HL-60 (cell line): ENCODE results near the gene RNF220.

Experiments
- DNase-seq, 2 experiments: peaks; one replicate each; pipeline ENCODE4 v3.0.0-alpha.2; 2010 to 2020; ENCODE audit warnings: low read depth in 1 of 2, low spot score in 1 of 2
- H3K27ac ChIP-seq: fragments of 250-450 bp; sonication (Bioruptor Pico); replicated peaks from 2 replicates; pipeline ENCODE4 v1.5.1; 2020; ENCODE audit warnings: mild to moderate bottlenecking, moderate library complexity
- H3K27me3 ChIP-seq: fragments of 250-450 bp; sonication (Bioruptor Pico); 2 replicates; pipeline ENCODE4 v1.5.1; 2021; ENCODE audit warnings: mild to moderate bottlenecking, moderate library complexity; ENCODE audit not compliant: insufficient read depth, poor library complexity, severe bottlenecking
- H3K4me3 ChIP-seq: replicated peaks from 2 replicates; pipeline ENCODE4 v1.5.1; 2011; ENCODE audit warnings: mild to moderate bottlenecking, control low read depth, low read length; ENCODE audit not compliant: insufficient read depth
- GABPA ChIP-seq: IDR thresholded peaks from 2 replicates; pipeline ENCODE4 v1.6.1; 2012; ENCODE audit warnings: low read depth
- POLR2AphosphoS5 ChIP-seq: IDR thresholded peaks from 2 replicates; pipeline ENCODE4 v1.6.1; 2012; ENCODE audit warnings: low read depth
- SPI1 ChIP-seq: IDR thresholded peaks from 2 replicates; pipeline ENCODE4 v1.6.1; 2012; ENCODE audit warnings: low read depth, mild to moderate bottlenecking, borderline replicate concordance
- TF ChIP-seq, protein P1 (sequence below): IDR thresholded peaks from 2 replicates; pipeline ENCODE4 v1.6.1; 2012; ENCODE audit warnings: low read depth; ENCODE audit not compliant: insufficient replicate concordance
- TF ChIP-seq, protein P2 (sequence below): IDR thresholded peaks from one replicate; pipeline ENCODE4 v1.5.1; 2011; ENCODE audit warnings: low read length, control low read depth, inconsistent platforms; ENCODE audit not compliant: insufficient read depth

RNF220 gene

DNA sequence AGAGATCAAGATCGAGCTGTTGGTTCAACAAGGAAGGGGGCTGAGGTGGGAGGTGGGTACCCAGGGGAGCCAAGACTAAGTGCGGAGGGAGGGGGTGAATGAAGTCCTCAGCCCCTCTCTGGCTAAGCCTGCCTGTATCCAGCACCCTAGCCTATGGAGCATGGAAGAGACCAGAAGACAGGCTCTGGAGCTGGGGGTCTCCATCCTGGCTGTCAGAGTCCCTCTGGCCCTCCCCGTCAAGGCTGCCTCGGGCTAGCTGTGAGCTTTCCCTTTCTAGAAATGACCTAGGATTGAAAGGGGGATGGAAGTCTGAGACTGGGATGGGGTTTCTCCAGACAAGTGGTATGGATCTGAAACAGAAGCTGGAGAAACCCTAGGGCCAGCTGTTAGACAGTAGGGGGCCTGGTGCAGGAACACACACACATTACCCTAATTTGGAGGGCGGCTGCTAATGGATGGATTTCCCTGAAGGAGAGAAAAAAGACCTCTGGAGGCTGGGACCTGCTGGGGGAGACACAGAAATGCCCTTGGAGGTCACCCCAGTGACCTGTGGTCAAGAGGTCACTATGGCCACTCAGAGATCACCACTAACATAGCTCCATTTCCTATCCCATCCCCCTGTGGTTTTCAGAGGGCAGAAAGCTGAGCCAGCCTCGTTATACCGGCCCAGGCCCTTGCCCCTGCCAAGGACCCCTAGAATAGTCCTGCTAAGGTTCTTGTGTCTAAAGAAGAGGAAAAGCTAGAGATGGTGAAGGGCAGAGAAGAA, 161.4 kb downstream of the RNF220 start:
- H3K27me3 ChIP-seq, result no peaks in the 10 kb centered on the region
- TF ChIP-seq SPI1 (no peak), POLR2AphosphoS5 (no peak), GABPA (no peak)
- TF ChIP-seq, protein P1, sequence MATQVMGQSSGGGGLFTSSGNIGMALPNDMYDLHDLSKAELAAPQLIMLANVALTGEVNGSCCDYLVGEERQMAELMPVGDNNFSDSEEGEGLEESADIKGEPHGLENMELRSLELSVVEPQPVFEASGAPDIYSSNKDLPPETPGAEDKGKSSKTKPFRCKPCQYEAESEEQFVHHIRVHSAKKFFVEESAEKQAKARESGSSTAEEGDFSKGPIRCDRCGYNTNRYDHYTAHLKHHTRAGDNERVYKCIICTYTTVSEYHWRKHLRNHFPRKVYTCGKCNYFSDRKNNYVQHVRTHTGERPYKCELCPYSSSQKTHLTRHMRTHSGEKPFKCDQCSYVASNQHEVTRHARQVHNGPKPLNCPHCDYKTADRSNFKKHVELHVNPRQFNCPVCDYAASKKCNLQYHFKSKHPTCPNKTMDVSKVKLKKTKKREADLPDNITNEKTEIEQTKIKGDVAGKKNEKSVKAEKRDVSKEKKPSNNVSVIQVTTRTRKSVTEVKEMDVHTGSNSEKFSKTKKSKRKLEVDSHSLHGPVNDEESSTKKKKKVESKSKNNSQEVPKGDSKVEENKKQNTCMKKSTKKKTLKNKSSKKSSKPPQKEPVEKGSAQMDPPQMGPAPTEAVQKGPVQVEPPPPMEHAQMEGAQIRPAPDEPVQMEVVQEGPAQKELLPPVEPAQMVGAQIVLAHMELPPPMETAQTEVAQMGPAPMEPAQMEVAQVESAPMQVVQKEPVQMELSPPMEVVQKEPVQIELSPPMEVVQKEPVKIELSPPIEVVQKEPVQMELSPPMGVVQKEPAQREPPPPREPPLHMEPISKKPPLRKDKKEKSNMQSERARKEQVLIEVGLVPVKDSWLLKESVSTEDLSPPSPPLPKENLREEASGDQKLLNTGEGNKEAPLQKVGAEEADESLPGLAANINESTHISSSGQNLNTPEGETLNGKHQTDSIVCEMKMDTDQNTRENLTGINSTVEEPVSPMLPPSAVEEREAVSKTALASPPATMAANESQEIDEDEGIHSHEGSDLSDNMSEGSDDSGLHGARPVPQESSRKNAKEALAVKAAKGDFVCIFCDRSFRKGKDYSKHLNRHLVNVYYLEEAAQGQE, result no peak
- TF ChIP-seq, protein P2, sequence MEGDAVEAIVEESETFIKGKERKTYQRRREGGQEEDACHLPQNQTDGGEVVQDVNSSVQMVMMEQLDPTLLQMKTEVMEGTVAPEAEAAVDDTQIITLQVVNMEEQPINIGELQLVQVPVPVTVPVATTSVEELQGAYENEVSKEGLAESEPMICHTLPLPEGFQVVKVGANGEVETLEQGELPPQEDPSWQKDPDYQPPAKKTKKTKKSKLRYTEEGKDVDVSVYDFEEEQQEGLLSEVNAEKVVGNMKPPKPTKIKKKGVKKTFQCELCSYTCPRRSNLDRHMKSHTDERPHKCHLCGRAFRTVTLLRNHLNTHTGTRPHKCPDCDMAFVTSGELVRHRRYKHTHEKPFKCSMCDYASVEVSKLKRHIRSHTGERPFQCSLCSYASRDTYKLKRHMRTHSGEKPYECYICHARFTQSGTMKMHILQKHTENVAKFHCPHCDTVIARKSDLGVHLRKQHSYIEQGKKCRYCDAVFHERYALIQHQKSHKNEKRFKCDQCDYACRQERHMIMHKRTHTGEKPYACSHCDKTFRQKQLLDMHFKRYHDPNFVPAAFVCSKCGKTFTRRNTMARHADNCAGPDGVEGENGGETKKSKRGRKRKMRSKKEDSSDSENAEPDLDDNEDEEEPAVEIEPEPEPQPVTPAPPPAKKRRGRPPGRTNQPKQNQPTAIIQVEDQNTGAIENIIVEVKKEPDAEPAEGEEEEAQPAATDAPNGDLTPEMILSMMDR, result no peak
- no peak overlapping the region for H3K27ac ChIP-seq
- DNase-seq, result no peak
- H3K4me3 ChIP-seq, result no peak overlapping the region

DNA sequence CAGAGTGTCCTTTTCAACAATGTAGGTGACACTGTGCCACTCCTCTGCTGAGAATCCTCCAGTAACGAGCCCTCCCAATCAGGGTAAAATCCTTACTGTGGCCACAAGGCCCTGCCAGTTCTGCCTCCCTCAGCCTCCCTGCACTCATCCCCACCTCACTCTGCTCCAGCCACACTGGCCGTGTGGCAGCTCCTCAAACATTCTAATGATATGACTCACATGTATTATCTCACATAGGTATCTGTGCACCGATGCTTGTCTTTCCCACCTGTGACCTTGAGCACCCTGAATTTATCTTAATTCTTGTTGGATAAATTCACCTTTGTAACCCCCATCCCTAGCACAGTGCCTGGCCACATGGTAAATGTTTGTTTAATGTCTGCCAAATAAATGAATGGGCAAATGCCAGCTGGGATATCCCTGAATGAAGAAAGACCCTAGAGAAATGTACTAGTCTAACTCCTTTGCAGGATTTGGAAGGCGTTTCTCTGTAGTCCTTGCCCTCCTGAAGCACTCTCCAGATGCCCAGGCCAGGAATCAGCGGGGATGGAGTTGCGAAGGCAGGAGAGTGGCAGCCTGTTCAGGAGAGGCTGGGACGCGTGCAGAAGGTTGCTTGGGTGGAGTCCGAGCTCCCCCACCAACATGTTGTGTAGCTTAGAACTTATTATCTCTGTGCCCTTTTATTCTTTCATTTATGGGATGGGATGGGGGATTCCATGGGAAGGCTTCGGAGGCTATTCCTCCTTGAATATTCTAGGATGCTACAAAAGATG, 163.3 kb downstream of the RNF220 start:
- Histone ChIP-seq H3K27me3 (no peaks in the 10 kb centered on the region), H3K27ac (no peak overlapping the region), H3K4me3 (no peak overlapping the region)
- TF ChIP-seq, protein P2, result no peak
- TF ChIP-seq GABPA, result no peak
- no peak for DNase-seq

DNA sequence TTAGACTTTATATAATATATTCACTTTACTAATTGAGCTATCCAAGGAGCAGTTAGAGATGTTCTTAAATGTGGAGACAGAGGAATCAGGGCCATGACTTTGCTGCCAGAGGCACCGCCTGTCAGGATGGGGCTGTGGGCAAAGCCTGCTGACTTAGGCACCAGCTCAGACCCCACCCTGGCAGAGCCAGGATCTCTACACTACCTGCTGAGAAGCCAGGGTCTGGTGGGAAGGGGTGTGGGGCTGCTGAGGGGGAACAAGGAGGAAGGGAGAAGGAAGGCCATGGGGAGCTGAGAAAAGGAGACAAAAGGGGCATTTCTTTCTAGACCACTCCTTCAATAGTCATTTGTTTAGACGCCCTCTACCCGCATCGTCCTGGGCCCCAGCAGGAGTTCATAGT, 164.4 kb downstream of the RNF220 start:
- DNase-seq, result no peak
- TF ChIP-seq GABPA (no peak), POLR2AphosphoS5 (no peak), SPI1 (no peak)
- TF ChIP-seq, protein P1, result no peak
- TF ChIP-seq, protein P2, result no peak
- no peaks in the 10 kb centered on the region for H3K27me3 ChIP-seq

More for the DNA sequence above, 164.4 kb downstream of the RNF220 start:
- Histone ChIP-seq H3K27ac (no peak overlapping the region), H3K4me3 (no peak overlapping the region)
